ENCODE measurements around the gene TMEM139.

The TMEM139 gene

DNA sequence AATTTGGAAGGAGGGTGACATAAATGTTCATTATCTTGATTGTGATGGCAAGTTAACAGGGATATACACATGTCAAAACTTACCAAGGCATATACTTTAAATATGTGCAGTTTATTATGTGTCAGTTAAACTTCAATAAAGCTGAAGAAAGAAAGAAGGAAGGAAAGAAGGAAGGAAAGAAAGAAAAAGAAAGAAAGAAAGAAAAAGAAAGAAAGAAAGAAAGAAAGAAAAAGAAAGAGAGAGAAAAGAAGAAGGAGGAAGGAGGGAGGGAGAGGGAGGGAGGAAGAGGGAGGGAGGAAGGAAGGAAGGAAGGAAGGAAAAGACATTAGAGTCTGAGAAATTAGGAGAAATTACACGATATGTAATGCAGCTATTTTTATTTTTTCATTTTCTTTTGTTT is 37.4 kb upstream of the TMEM139 start:
- ChIA-PET POLR2A (no interaction called here), CTCF (interaction anchor here (0.7 kb wide), 1 partner anchor 32 kb away, joined by 3 read pairs; no protein-coding TSS in a partner anchor)
- no peak for DNase-seq (ENCODE audit: extremely low spot score)
- TF ChIP-seq NFRKB (IDR thresholded peaks at IDR 0.05) (no peak), FOXK2 (IDR thresholded peaks at IDR 0.05) (no peak)

DNA sequence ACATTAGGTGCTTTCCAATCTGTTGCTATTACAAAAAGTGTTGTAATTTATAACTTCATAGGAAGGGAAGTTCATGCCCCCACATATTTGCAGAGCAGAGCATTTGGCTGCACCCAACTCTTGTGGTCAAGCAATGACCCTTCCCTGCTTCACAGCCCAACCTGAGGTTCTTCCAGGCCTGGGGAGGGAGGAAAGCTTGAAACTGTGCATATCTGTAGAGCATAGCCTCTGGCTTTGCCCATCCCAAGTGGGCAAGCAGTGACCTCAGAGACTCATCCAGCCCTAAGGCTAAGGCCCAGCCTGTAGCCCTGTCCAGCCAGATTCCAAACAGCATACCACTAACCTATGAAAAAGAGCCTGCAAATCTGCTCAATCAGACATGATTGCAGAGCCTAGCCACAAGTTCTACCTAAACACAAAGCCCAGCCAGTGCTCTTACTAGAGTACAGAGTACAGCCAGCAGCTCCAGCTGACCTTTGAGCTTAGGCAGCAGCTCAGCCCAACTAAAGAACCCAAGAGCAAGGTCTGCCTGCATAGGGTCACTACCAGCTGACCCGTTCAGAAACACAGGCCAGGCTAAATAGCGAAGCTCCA is 35.9 kb upstream of the TMEM139 start:
- CTCF ChIA-PET, result interaction anchor here (1.1 to 1.2 kb wide), 2 partner anchors 8 to 51 kb away, joined by 3 read pairs; no protein-coding TSS in a partner anchor
- POLR2A ChIA-PET, result no interaction called here

DNA sequence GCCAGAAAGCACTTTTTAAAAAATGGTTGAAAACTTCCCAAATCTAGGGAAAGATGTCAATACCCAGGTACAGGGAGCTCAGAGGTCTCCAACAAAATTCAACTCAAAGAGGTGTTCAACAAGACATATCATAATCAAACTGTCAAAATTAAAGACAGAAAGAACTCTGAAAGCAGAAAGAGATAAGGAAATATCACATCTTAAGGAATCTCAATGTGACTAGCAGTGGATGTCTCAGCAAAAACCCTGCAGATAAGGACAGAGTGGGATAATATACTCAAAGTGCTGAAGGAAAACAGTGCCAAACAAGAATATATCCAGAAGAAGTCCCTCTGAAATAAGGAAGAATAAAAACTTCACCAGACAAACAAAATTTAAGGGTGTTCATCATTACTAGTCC is 34.6 kb upstream of the TMEM139 start:
- ChIA-PET POLR2A (interaction anchor here (1.0 kb wide), 1 partner anchor 13 kb away, joined by 3 read pairs; the partner anchor contains the start of gene GSTK1), CTCF (interaction anchor here (1.1 to 1.3 kb wide), 2 partner anchors 9 to 49 kb away, joined by 3 to 5 read pairs; no protein-coding TSS in a partner anchor)
- TF ChIP-seq FOXK2 (IDR thresholded peaks at IDR 0.05), result no peak
- TF ChIP-seq, protein P1, sequence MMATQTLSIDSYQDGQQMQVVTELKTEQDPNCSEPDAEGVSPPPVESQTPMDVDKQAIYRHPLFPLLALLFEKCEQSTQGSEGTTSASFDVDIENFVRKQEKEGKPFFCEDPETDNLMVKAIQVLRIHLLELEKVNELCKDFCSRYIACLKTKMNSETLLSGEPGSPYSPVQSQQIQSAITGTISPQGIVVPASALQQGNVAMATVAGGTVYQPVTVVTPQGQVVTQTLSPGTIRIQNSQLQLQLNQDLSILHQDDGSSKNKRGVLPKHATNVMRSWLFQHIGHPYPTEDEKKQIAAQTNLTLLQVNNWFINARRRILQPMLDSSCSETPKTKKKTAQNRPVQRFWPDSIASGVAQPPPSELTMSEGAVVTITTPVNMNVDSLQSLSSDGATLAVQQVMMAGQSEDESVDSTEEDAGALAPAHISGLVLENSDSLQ (IDR thresholded peaks at IDR 0.05), result no peak
- TF ChIP-seq FOXA1 (IDR thresholded peaks at IDR 0.05), result no peak
- no peak for TF ChIP-seq ARNT (IDR thresholded peaks at IDR 0.05)
- TF ChIP-seq TARDBP (IDR thresholded peaks at IDR 0.05), result no peak
- no peak for TF ChIP-seq SUZ12 (IDR thresholded peaks at IDR 0.05)
- TF ChIP-seq L3MBTL2 (conservative IDR thresholded peaks at IDR 0.05), result no peak
- no peak for TF ChIP-seq SP1 (IDR thresholded peaks at IDR 0.05)
- no peak for TF ChIP-seq HDGF (IDR thresholded peaks at IDR 0.05; ENCODE audit: borderline replicate concordance)

More for the DNA sequence above, 35.9 kb upstream of the TMEM139 start:
- TF ChIP-seq FOXM1 (IDR thresholded peaks at IDR 0.05; ENCODE audit: borderline replicate concordance), result no peak
- no peak for TF ChIP-seq L3MBTL2 (conservative IDR thresholded peaks at IDR 0.05)
- TF ChIP-seq TARDBP (IDR thresholded peaks at IDR 0.05), result no peak
- no peak for TF ChIP-seq BHLHE40 (IDR thresholded peaks at IDR 0.05; ENCODE audit: borderline replicate concordance)
- TF ChIP-seq CTBP1 (IDR thresholded peaks at IDR 0.05; ENCODE audit: borderline replicate concordance), result no peak
- TF ChIP-seq, protein P1 (IDR thresholded peaks at IDR 0.05), result no peak
- TF ChIP-seq ZNF384 (IDR thresholded peaks at IDR 0.05), result no peak
- TF ChIP-seq NFRKB (IDR thresholded peaks at IDR 0.05), result no peak
- TF ChIP-seq ELF4 (IDR thresholded peaks at IDR 0.05), result no peak
- TF ChIP-seq SP1 (IDR thresholded peaks at IDR 0.05), result no peak
- DNase-seq (ENCODE audit: extremely low spot score), result no peak

DNA sequence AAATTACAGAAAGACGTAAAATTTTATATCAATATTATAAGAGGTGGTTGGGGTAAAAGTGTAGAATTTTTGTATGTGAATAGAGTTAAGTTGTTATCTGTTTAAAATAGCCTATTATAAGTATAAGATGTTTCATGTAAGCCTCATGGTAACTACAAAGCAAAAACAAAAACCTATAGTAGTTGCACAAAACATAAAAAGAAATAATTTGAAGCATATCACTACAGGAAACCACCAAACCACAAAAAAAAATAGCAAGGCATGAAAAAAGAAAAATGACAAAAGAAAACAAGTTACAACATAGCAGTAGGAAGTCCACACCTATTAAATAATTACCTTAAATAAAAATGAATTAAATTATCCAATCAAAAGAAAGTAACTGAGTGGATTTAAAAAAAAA is 33.9 kb upstream of the TMEM139 start:
- TF ChIP-seq ELF4 (IDR thresholded peaks at IDR 0.05) (no peak), FOXK2 (IDR thresholded peaks at IDR 0.05) (no peak), CTBP1 (IDR thresholded peaks at IDR 0.05; ENCODE audit: borderline replicate concordance) (no peak), NFRKB (IDR thresholded peaks at IDR 0.05) (no peak), LEF1 (IDR thresholded peaks at IDR 0.05; ENCODE audit: borderline replicate concordance) (no peak), TARDBP (IDR thresholded peaks at IDR 0.05) (no peak), SUZ12 (IDR thresholded peaks at IDR 0.05) (no peak), ZNF384 (IDR thresholded peaks at IDR 0.05) (no peak), L3MBTL2 (conservative IDR thresholded peaks at IDR 0.05) (no peak), ARNT (IDR thresholded peaks at IDR 0.05) (no peak), HDGF (IDR thresholded peaks at IDR 0.05; ENCODE audit: borderline replicate concordance) (no peak)
- DNase-seq (ENCODE audit: extremely low spot score), result no peak
- ChIA-PET CTCF (interaction anchor here (0.6 to 1.3 kb wide), 3 partner anchors 10 to 241 kb away, joined by 3 to 5 read pairs (median 3); no protein-coding TSS in a partner anchor), POLR2A (interaction anchor here (1.0 kb wide), 1 partner anchor 12 kb away, joined by 3 read pairs; the partner anchor contains the start of gene GSTK1)

More for the DNA sequence above, 34.6 kb upstream of the TMEM139 start:
- DNase-seq (ENCODE audit: extremely low spot score), result no peak

DNA sequence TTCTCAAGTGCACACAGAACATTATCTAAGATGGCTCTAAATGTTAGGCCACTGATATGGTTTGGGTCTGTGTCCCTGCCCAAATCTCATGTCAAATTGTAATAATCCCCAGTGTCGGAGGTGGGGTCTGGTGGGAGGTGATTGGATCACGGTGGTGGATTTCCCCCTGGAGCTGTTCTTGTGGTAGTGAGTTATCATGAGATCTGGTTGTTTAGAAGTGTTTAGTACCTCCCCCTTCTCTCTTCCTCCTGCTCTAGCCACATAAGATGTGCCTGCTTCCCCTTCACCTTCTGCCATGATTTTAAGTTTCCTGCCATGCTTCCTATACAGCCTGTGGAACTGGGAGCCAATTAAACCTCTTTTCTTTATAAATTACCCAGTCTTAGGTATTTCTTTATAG is 32.8 kb upstream of the TMEM139 start:
- ChIA-PET CTCF (no interaction called here), POLR2A (no interaction called here)

DNA sequence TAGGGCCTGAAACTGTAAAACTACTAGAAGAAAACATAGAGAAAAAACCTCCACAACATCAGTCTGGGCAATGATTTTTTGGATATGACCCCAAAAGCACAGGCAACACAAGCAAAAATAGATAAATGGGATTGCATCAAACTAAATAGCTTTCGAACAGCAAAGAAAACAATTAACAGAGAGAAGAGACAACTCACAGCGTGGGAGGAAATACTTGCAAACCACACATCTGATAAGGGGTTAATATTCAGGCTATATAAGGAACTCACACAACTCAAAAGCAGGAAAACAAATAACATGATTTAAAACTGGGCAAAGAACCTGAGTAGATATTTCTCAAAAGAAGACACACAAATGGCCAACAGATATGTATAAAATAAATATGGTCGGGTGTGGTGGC is 29.2 kb upstream of the TMEM139 start:
- ChIA-PET CTCF (interaction anchor here (1.0 to 1.4 kb wide), 2 partner anchors 15 to 16 kb away, joined by 3 to 8 read pairs; no protein-coding TSS in a partner anchor), POLR2A (interaction anchor here (1.3 kb wide), 1 partner anchor 8 kb away, joined by 6 read pairs; the partner anchor contains the start of gene GSTK1)
- DNase-seq (ENCODE audit: extremely low spot score), result no peak
- TF ChIP-seq ELF4 (IDR thresholded peaks at IDR 0.05), result no peak
- no peak for TF ChIP-seq CTBP1 (IDR thresholded peaks at IDR 0.05; ENCODE audit: borderline replicate concordance)
- TF ChIP-seq ARNT (IDR thresholded peaks at IDR 0.05), result no peak
- TF ChIP-seq, protein P1 (IDR thresholded peaks at IDR 0.05), result no peak
- TF ChIP-seq FOXA1 (IDR thresholded peaks at IDR 0.05), result no peak
- no peak for TF ChIP-seq LEF1 (IDR thresholded peaks at IDR 0.05; ENCODE audit: borderline replicate concordance)
- no peak for TF ChIP-seq FOXM1 (IDR thresholded peaks at IDR 0.05; ENCODE audit: borderline replicate concordance)
- TF ChIP-seq NFRKB (IDR thresholded peaks at IDR 0.05), result no peak
- TF ChIP-seq SUZ12 (IDR thresholded peaks at IDR 0.05), result no peak
- TF ChIP-seq BHLHE40 (IDR thresholded peaks at IDR 0.05; ENCODE audit: borderline replicate concordance), result no peak
- no peak for TF ChIP-seq TARDBP (IDR thresholded peaks at IDR 0.05)
- no peak for TF ChIP-seq SP1 (IDR thresholded peaks at IDR 0.05)

More for the DNA sequence above, 32.8 kb upstream of the TMEM139 start:
- no peak for DNase-seq (ENCODE audit: extremely low spot score)
- TF ChIP-seq FOXK2 (IDR thresholded peaks at IDR 0.05) (no peak), ELF4 (IDR thresholded peaks at IDR 0.05) (no peak), TARDBP (IDR thresholded peaks at IDR 0.05) (no peak), HDGF (IDR thresholded peaks at IDR 0.05; ENCODE audit: borderline replicate concordance) (no peak), CTBP1 (IDR thresholded peaks at IDR 0.05; ENCODE audit: borderline replicate concordance) (no peak)
